Measurements from ENCODE around the gene DLD. TPM values are rescaled to one million over a fixed set of nuclear protein-coding genes. Genes with fewer than 3 reads are reported as not detected.
A peak's percentile ranks its signal among the peaks of the same experiment; 100 is the strongest.
"Not testable (repeated sequence)": the region's sequence is repeated elsewhere in the genome, so short reads cannot be mapped to it uniquely, and the experiment has no call there.

The DLD gene
- total RNA-seq, 1 donor, result 63.9 TPM

GRCh38 chr7:107884066-107884818 lies 6.7 kb upstream of the DLD start:
- no peak for TF ChIP-seq CTCF (IDR thresholded peaks at IDR 0.05; ENCODE audit: insufficient read depth, low read depth, low read length)
- no peak overlapping the region for H3K4me3 ChIP-seq (ENCODE audit: low read depth, low read length)
- no peak for DNase-seq (ENCODE audit: low read depth)

GRCh38 chr7:107887827-107888226 lies 3.2 kb upstream of the DLD start:
- not testable (repeated sequence) for DNase-seq (ENCODE audit: low read depth); H3K4me3 ChIP-seq (ENCODE audit: low read depth, low read length)

DNA sequence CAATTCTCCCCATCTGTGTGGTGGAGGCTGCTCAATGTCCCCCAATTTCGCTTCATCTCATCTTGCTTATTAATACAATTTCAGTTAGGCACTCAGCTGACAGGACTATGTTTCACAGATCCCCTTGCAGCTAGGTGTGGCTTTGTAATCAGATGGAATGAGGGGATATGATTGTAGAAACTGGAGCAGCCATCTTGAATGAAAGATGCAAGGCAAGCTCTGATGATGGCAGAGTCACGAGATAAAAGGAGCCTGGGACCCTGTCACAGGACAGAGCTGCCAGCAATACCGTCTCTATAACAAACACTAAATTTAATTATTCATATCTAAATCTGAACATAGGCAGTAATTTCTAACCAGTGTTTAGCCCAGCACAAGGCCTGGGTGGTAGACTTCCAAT lies 991 bp upstream of the DLD start:
- no peak for DNase-seq (ENCODE audit: low read depth)
- H3K4me3 ChIP-seq (ENCODE audit: low read depth, low read length), result no peak overlapping the region
- no peak for TF ChIP-seq CTCF (IDR thresholded peaks at IDR 0.05; ENCODE audit: insufficient read depth, low read depth, low read length)

DNA sequence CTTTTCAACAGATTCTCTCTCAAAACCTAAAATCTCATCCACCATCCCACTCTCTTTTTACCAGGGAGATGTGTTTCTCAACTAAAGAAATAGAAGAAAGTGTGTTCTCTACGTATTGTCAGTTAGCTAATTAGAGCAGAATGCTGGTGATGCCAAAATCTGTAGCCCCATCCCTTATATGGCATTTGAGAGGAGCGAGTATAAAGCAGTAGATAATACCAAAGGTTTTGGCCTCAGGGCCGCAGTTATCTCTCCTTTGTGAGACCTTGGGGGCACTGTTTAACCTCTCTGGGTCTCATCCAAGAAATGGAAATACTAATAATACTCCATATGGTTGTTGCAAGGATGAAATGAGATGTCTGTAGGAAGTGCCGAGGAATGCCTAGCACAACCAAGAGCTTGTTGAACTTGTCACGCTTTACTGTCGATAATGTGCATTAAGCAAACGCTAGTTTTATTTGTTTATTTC lies 456 bp upstream of the DLD start:
- no peak for DNase-seq (ENCODE audit: low read depth)
- no peak for TF ChIP-seq CTCF (IDR thresholded peaks at IDR 0.05; ENCODE audit: insufficient read depth, low read depth, low read length)
- H3K4me3 ChIP-seq (ENCODE audit: low read depth, low read length), result peak overlapping the region; percentile 81

- peak; percentile 62 for DNase-seq (ENCODE audit: low read depth)
- no peak for TF ChIP-seq CTCF (IDR thresholded peaks at IDR 0.05; ENCODE audit: insufficient read depth, low read depth, low read length)
- peak overlapping the region; percentile 81 for H3K4me3 ChIP-seq (ENCODE audit: low read depth, low read length)
These were observed 818 bp downstream of the DLD start for GRCh38 chr7:107891636-107892366.

DNA sequence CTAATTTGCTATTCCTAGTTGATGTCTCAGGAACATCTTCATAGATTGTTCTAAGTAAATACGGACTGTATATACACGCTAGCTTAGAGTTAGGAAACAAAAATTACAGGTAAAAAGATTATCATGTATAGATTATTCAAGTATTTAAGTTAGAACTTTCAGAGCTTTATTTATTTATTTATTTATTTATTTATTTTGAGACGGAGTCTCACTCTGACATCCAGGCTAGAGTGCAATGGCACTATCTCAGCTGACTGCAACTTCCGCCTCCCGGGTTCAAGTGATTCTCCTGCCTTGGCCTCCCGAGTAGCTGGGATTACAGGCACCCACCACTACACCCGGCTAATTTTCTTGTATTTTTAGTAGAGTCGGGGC lies 1.4 kb downstream of the DLD start:
- DNase-seq (ENCODE audit: low read depth), result not testable (repeated sequence)
- peak overlapping the region; percentile 81 for H3K4me3 ChIP-seq (ENCODE audit: low read depth, low read length)

- no peak for TF ChIP-seq CTCF (IDR thresholded peaks at IDR 0.05; ENCODE audit: insufficient read depth, low read depth, low read length)
- no peak for DNase-seq (ENCODE audit: low read depth)
- no peak overlapping the region for H3K4me3 ChIP-seq (ENCODE audit: low read depth, low read length)
These were observed 8.1 kb downstream of the DLD start for GRCh38 chr7:107898997-107899594.
